GM21423 (cell line): Measurements from ENCODE around the gene AHCY.
"Not testable (repeated sequence)": the region's sequence is repeated elsewhere in the genome, so short reads cannot be mapped to it uniquely, and the experiment has no call there.

Experiments
- ATAC-seq: cut with Tn5 transposase; IDR thresholded peaks from one replicate; pipeline ENCODE4 v1.9.1; 2021; ENCODE audit warnings: mild to moderate bottlenecking, moderate library complexity; ENCODE audit not compliant: unreplicated experiment

The AHCY gene

GRCh38 chr20:34262488-34263288 lies 40.5 kb downstream of the AHCY start:
- no peak for ATAC-seq

- ATAC-seq = no peak
These were observed 42.8 kb downstream of the AHCY start for GRCh38 chr20:34260208-34260942.

- ATAC-seq = no peak
These were observed 46.5 kb downstream of the AHCY start for GRCh38 chr20:34256629-34257124.

GRCh38 chr20:34254979-34255378 lies 48.2 kb downstream of the AHCY start:
- ATAC-seq = no peak

- ATAC-seq = not testable (repeated sequence)
These were observed 50.6 kb downstream of the AHCY start for GRCh38 chr20:34252431-34253086.

GRCh38 chr20:34251619-34252018 lies 51.5 kb downstream of the AHCY start:
- no peak for ATAC-seq

GRCh38 chr20:34250005-34250404 lies 53.1 kb downstream of the AHCY start:
- no peak for ATAC-seq

- no peak for ATAC-seq
These were observed 53.9 kb downstream of the AHCY start for GRCh38 chr20:34249291-34249690.

GRCh38 chr20:34246126-34246626 lies 57.0 kb downstream of the AHCY start:
- ATAC-seq = no peak

- no peak for ATAC-seq
These were observed 59.8 kb downstream of the AHCY start for GRCh38 chr20:34243377-34243776.

GRCh38 chr20:34242879-34243278 lies 60.3 kb downstream of the AHCY start:
- ATAC-seq = no peak

GRCh38 chr20:34242015-34242414 lies 61.1 kb downstream of the AHCY start:
- not testable (repeated sequence) for ATAC-seq

- no peak for ATAC-seq
These were observed 62.2 kb downstream of the AHCY start, which contains the start of gene ASIP for GRCh38 chr20:34240693-34241615. ASIP (plus strand) TSS chr20:34241423; CDS start chr20:34260375, 18,952 bp downstream.

- ATAC-seq = no peak
These were observed 63.0 kb downstream of the AHCY start for GRCh38 chr20:34240121-34240520.

GRCh38 chr20:34237942-34238341 lies 65.2 kb downstream of the AHCY start:
- ATAC-seq = no peak

GRCh38 chr20:34235875-34236274 lies 67.3 kb downstream of the AHCY start:
- no peak for ATAC-seq

- ATAC-seq = no peak
These were observed 69.5 kb downstream of the AHCY start for GRCh38 chr20:34233687-34234086.

GRCh38 chr20:34232494-34233087 lies 70.6 kb downstream of the AHCY start:
- ATAC-seq = no peak

GRCh38 chr20:34231634-34232033 lies 71.5 kb downstream of the AHCY start:
- ATAC-seq = no peak
